H9 (cell line): ENCODE data around the gene POLR1D. TPM values are rescaled to one million over a fixed set of nuclear protein-coding genes. Genes with fewer than 3 reads are reported as not detected.

Source experiments
- DNase-seq: peaks from one replicate; pipeline ENCODE4 v3.0.0-alpha.2; 2017
- H2AFZ ChIP-seq: one replicate; pipeline ENCODE4 v1.6.1; 2013; ENCODE audit warnings: mild to moderate bottlenecking, low read length, control low read depth, moderate library complexity
- H2AK5ac ChIP-seq: 2 replicates; pipeline ENCODE4 v1.6.1; 2013; ENCODE audit warnings: low read length, control low read depth, mixed read lengths; ENCODE audit not compliant: insufficient read length
- H2BK120ac ChIP-seq: one replicate; pipeline ENCODE4 v1.6.1; 2013; ENCODE audit warnings: low read depth, mild to moderate bottlenecking, low read length, control low read depth, inconsistent platforms; ENCODE audit not compliant: poor library complexity, severe bottlenecking
- H2BK12ac ChIP-seq: 2 replicates; pipeline ENCODE4 v1.6.1; 2013; ENCODE audit warnings: low read length, control low read depth, mixed read lengths, low read depth; ENCODE audit not compliant: insufficient read length
- H2BK15ac ChIP-seq: 2 replicates; pipeline ENCODE4 v1.6.1; 2013; ENCODE audit warnings: low read depth, low read length, control low read depth
- H2BK20ac ChIP-seq: one replicate; pipeline ENCODE4 v1.6.1; 2013; ENCODE audit warnings: low read depth, mild to moderate bottlenecking, low read length, control low read depth, inconsistent platforms; ENCODE audit not compliant: poor library complexity, severe bottlenecking
- H2BK5ac ChIP-seq: 2 replicates; pipeline ENCODE4 v1.6.1; 2013; ENCODE audit warnings: low read length, control low read depth, mixed read lengths; ENCODE audit not compliant: insufficient read length
- H3K14ac ChIP-seq: 2 replicates; pipeline ENCODE4 v1.6.1; 2013; ENCODE audit warnings: low read length, control low read depth; ENCODE audit not compliant: insufficient read depth
- H3K18ac ChIP-seq: 2 replicates; pipeline ENCODE4 v1.6.1; 2013; ENCODE audit warnings: low read depth, mild to moderate bottlenecking, mixed read lengths, low read length, control low read depth; ENCODE audit not compliant: insufficient read length
- H3K23ac ChIP-seq: 2 replicates; pipeline ENCODE4 v1.6.1; 2013; ENCODE audit warnings: low read length, control low read depth, mixed read lengths, low read depth; ENCODE audit not compliant: insufficient read length
- H3K23me2 ChIP-seq: 2 replicates; pipeline ENCODE4 v1.6.1; 2013; ENCODE audit warnings: low read depth, mild to moderate bottlenecking, mixed read lengths, low read length, control low read depth; ENCODE audit not compliant: insufficient read length, poor library complexity, severe bottlenecking
- H3K27ac ChIP-seq: 2 replicates; pipeline ENCODE4 v1.5.1; 2013; ENCODE audit warnings: low read length, control low read depth, mixed read lengths, low read depth; ENCODE audit not compliant: insufficient read length
- H3K27me3 ChIP-seq: 2 replicates; pipeline ENCODE4 v1.6.1; 2013; ENCODE audit warnings: low read length, control low read depth, inconsistent platforms; ENCODE audit not compliant: insufficient read depth
- H3K4ac ChIP-seq: 2 replicates; pipeline ENCODE4 v1.6.1; 2013; ENCODE audit warnings: low read depth, mild to moderate bottlenecking, control low read depth, inconsistent platforms, low read length, moderate library complexity
- H3K4me1 ChIP-seq: 2 replicates; pipeline ENCODE4 v1.6.1; 2013; ENCODE audit warnings: low read length, control low read depth, inconsistent platforms; ENCODE audit not compliant: insufficient read depth
- H3K4me2 ChIP-seq: 2 replicates; pipeline ENCODE4 v1.6.1; 2013; ENCODE audit warnings: low read length, control low read depth, mixed read lengths; ENCODE audit not compliant: insufficient read length, insufficient read depth
- H3K56ac ChIP-seq: 2 replicates; pipeline ENCODE4 v1.6.1; 2013; ENCODE audit warnings: low read depth, mild to moderate bottlenecking, mixed read lengths, low read length, control low read depth; ENCODE audit not compliant: insufficient read length
- H3K79me1 ChIP-seq: 2 replicates; pipeline ENCODE4 v1.6.1; 2013; ENCODE audit warnings: low read depth, mild to moderate bottlenecking, moderate library complexity, low read length, control low read depth, inconsistent platforms; ENCODE audit not compliant: insufficient read depth, poor library complexity, severe bottlenecking
- H3K79me2 ChIP-seq: 2 replicates; pipeline ENCODE4 v1.6.1; 2013; ENCODE audit warnings: low read length, control low read depth, inconsistent platforms; ENCODE audit not compliant: insufficient read depth
- H3K9ac ChIP-seq: 2 replicates; pipeline ENCODE4 v1.6.1; 2013; ENCODE audit warnings: low read length, control low read depth, mixed read lengths; ENCODE audit not compliant: insufficient read length; ENCODE audit errors: extremely low read depth
- H3K9me3 ChIP-seq: one replicate; pipeline ENCODE4 v1.6.1; 2013; ENCODE audit warnings: low read depth, low read length, inconsistent platforms; ENCODE audit not compliant: control insufficient read depth
- H3T11ph ChIP-seq: one replicate; pipeline ENCODE4 v1.6.1; 2013; ENCODE audit warnings: mild to moderate bottlenecking, low read length, control low read depth, inconsistent platforms
- H4K20me1 ChIP-seq: one replicate; pipeline ENCODE4 v1.6.1; 2013; ENCODE audit not compliant: control insufficient read depth, insufficient read length, insufficient read depth
- H4K5ac ChIP-seq: 2 replicates; pipeline ENCODE4 v1.6.1; 2013; ENCODE audit warnings: low read depth, mild to moderate bottlenecking, mixed read lengths, low read length, control low read depth; ENCODE audit not compliant: insufficient read length
- H4K8ac ChIP-seq: replicated peaks from 2 replicates; pipeline ENCODE4 v1.6.1; 2013; ENCODE audit warnings: low read length, control low read depth, mixed read lengths, low read depth; ENCODE audit not compliant: insufficient read length
- H4K91ac ChIP-seq: 2 replicates; pipeline ENCODE4 v1.6.1; 2013; ENCODE audit warnings: low read depth, mild to moderate bottlenecking, moderate library complexity, mixed read lengths, low read length, control low read depth; ENCODE audit not compliant: insufficient read length
- H3K27ac Mint-ChIP-seq, 3 experiments: 2 replicates in 2 of 3; 3 replicates in 1 of 3; pipeline ENCODE4 v1.8.0; 2020 to 2021; ENCODE audit warnings: mixed read lengths in 3 of 3, mild to moderate bottlenecking in 1 of 3, moderate library complexity in 1 of 3
- H3K27me3 Mint-ChIP-seq: 2 replicates; pipeline ENCODE4 v1.8.0; 2021; ENCODE audit warnings: low read depth, mild to moderate bottlenecking, moderate library complexity, mixed read lengths
- H3K36me3 Mint-ChIP-seq, 3 experiments: 2 replicates in 2 of 3; 3 replicates in 1 of 3; pipeline ENCODE4 v1.8.0; 2020 to 2021; ENCODE audit warnings: low read depth in 3 of 3, mixed read lengths in 3 of 3; ENCODE audit not compliant: insufficient read depth in 1 of 3
- H3K4me1 Mint-ChIP-seq, 2 experiments: 2 replicates each; pipeline ENCODE4 v1.8.0; 2020; ENCODE audit warnings: mixed read lengths in 2 of 2
- H3K4me3 Mint-ChIP-seq, 2 experiments: 2 replicates in 1 of 2; 3 replicates in 1 of 2; pipeline ENCODE4 v1.8.0; 2020 to 2021; ENCODE audit warnings: mild to moderate bottlenecking in 2 of 2, mixed read lengths in 2 of 2, moderate library complexity in 1 of 2
- H3K9me3 Mint-ChIP-seq, 2 experiments: 2 replicates in 1 of 2; 3 replicates in 1 of 2; pipeline ENCODE4 v1.8.0; 2020; ENCODE audit warnings: mild to moderate bottlenecking in 2 of 2, mixed read lengths in 2 of 2, moderate library complexity in 1 of 2
- WGBS: extraction: QIAGEN DNeasy Blood & Tissue Kit; methylation state at CpG from one replicate; pipeline ENCODE4 v1.1.7; 2013; ENCODE audit warnings: missing lambda C conversion rate, low lambda C conversion rate, mixed read lengths; ENCODE audit not compliant: insufficient read length; ENCODE audit errors: extremely low coverage; 5-methylcytosine and 5-hydroxymethylcytosine counted together
- total RNA-seq: library from RNA; stranded (reverse); gene quantifications from 2 replicates; pipeline ENCODE4 v1.2.1, GENCODE V29; 2021
- TF ChIP-seq, protein P1 (sequence below): fragments of 200-600 bp; sonication (generic); conservative IDR thresholded peaks from 3 replicates; pipeline ENCODE4 v1.8.0; 2021; ENCODE audit warnings: antibody characterized with exemption, mild to moderate bottlenecking

The POLR1D gene
- total RNA-seq, 1 experiment from 2014 or later, result 167 TPM

DNA sequence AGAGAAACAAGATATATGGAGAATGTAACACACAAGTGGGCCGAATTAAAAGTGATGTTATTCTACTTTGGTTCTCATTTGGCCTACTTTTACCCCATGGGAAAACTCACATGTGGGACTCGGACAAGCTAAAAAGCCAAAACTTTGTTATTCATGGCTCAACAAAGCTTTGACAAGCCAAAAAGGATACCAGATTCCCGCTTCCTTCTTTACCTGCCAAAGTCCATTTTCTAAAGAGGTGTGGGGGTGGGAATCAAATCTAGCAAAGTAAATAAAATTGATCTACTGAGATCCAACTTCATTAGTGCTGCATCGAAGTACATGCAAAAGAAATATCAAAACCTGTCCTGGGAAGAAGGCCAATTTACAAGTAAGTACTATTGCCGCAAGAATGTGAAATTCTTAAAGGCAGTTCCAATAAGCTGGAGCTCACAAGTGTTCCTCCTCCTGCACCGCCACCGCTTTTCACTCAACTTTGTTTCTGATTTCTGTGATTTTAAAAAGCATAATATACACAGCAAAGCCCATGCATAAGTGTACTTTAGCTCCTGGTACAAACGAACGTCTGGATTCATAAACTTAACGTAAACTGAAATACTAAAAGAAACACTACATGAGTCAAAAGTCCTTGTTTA is 2.5 kb upstream of the POLR1D start:
- H2AK5ac ChIP-seq, result no peak overlapping the region
- Mint-ChIP-seq H3K36me3 (peaks cover 21 to 28% (median 23%) of the 10 kb centered on the region in 3 experiments), H3K9me3 (peaks cover 0 to 6% of the 10 kb centered on the region in 2 experiments; a peak in 3 of 5 replicates), H3K27me3 (no peaks in the 10 kb centered on the region; the same call in 1 of the 2 replicates), H3K4me3 (peak overlapping the region; percentile 91 to 100), H3K27ac (no peak overlapping the region), H3K4me1 (peaks cover 44 to 48% of the 10 kb centered on the region in 2 experiments)
- no peak overlapping the region for H3K14ac ChIP-seq
- no peak overlapping the region for H2BK12ac ChIP-seq
- H3K56ac ChIP-seq, result no peak overlapping the region
- no peak overlapping the region for H3K18ac ChIP-seq
- H4K20me1 ChIP-seq, result no peaks in the 10 kb centered on the region
- no peak overlapping the region for H2BK120ac ChIP-seq
- H3K27ac ChIP-seq, result no peak overlapping the region
- H2BK5ac ChIP-seq, result no peak overlapping the region
- H4K5ac ChIP-seq, result no peak overlapping the region
- no peak overlapping the region for H2BK20ac ChIP-seq
- H4K91ac ChIP-seq, result no peak overlapping the region
- no CpG with 5 or more reads among the region's 10 CpGs for WGBS
- no peak overlapping the region for H3K4ac ChIP-seq
- no peak overlapping the region for H2AFZ ChIP-seq
- H3K23ac ChIP-seq, result no peak overlapping the region
- H3K27me3 ChIP-seq, result no peaks in the 10 kb centered on the region
- H3K4me1 ChIP-seq, result peaks cover 9% of the 10 kb centered on the region; the same call in 1 of the 2 replicates
- peaks cover 32% of the 10 kb centered on the region; the same call in 1 of the 2 replicates for H3K79me2 ChIP-seq
- H3K23me2 ChIP-seq, result peaks cover 15% of the 10 kb centered on the region
- no peak overlapping the region for H3T11ph ChIP-seq
- no peak overlapping the region for H2BK15ac ChIP-seq
- H3K4me2 ChIP-seq, result peak overlapping the region; percentile 80
- TF ChIP-seq, protein P1, sequence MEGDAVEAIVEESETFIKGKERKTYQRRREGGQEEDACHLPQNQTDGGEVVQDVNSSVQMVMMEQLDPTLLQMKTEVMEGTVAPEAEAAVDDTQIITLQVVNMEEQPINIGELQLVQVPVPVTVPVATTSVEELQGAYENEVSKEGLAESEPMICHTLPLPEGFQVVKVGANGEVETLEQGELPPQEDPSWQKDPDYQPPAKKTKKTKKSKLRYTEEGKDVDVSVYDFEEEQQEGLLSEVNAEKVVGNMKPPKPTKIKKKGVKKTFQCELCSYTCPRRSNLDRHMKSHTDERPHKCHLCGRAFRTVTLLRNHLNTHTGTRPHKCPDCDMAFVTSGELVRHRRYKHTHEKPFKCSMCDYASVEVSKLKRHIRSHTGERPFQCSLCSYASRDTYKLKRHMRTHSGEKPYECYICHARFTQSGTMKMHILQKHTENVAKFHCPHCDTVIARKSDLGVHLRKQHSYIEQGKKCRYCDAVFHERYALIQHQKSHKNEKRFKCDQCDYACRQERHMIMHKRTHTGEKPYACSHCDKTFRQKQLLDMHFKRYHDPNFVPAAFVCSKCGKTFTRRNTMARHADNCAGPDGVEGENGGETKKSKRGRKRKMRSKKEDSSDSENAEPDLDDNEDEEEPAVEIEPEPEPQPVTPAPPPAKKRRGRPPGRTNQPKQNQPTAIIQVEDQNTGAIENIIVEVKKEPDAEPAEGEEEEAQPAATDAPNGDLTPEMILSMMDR, result no peak
- peaks cover 10% of the 10 kb centered on the region for H3K79me1 ChIP-seq
- H3K9ac ChIP-seq, result peak overlapping the region; percentile 66
- no peak overlapping the region for H4K8ac ChIP-seq
- H3K9me3 ChIP-seq, result no peaks in the 10 kb centered on the region
- no peak for DNase-seq
